Uterus (tissue), 2 donors: ENCODE results near the gene GSTT2B.

ENCODE experiments used
- CTCF ChIP-seq, 4 experiments: fragments of 200-600 bp in 2 of 4; fragments of 450-650 bp in 2 of 4; sonication (generic) in 2 of 4; IDR thresholded peaks; one replicate each; pipeline ENCODE4 v1.5.1; 2016 to 2019; ENCODE audit warnings: antibody characterized with exemption in 4 of 4, mild to moderate bottlenecking in 2 of 4, moderate library complexity in 1 of 4
- POLR2A ChIP-seq, 2 donors: fragments of 450-650 bp; IDR thresholded peaks; one replicate each; pipeline ENCODE4 v1.6.1; 2016; ENCODE audit warnings: antibody characterized with exemption in 2 of 2, mild to moderate bottlenecking in 1 of 2, moderate library complexity in 1 of 2

- TF ChIP-seq CTCF (IDR thresholded peaks at IDR 0.05) (no peak), POLR2A (IDR thresholded peaks at IDR 0.05) (no peak)
Measured at GRCh38 chr22:23939017-23939357, 22.0 kb downstream of the GSTT2B start.
